SU-DHL-6 (cell line): ENCODE measurements around the gene EPS8L1.
"Not testable (repeated sequence)": the region's sequence is repeated elsewhere in the genome, so short reads cannot be mapped to it uniquely, and the experiment has no call there.

Experiments
- H2AFZ ChIP-seq: fragments of 200-600 bp; sonication (generic); 2 replicates; pipeline ENCODE4 v1.6.1; 2014; ENCODE audit warnings: low read depth, mild to moderate bottlenecking, moderate library complexity, mixed read lengths, antibody characterized with exemption, low read length; ENCODE audit not compliant: severe bottlenecking
- H3F3A ChIP-seq: fragments of 200-600 bp; shearing (Covaris generic); 2 replicates; pipeline ENCODE4 v1.6.0; 2016; ENCODE audit warnings: antibody characterized with exemption, mild to moderate bottlenecking; ENCODE audit not compliant: insufficient read depth
- H3K27ac ChIP-seq: fragments of 200-600 bp; sonication (generic); 2 replicates; pipeline ENCODE4 v1.5.1; 2016; ENCODE audit warnings: low read depth, mild to moderate bottlenecking, low read length, moderate library complexity, mixed read lengths
- H3K27me3 ChIP-seq: fragments of 200-600 bp; sonication (generic), shearing (Covaris generic); 2 replicates; pipeline ENCODE4 v1.6.0; 2014; ENCODE audit warnings: mild to moderate bottlenecking, low read length
- H3K36me3 ChIP-seq: fragments of 200-600 bp; sonication (generic); 2 replicates; pipeline ENCODE4 v1.6.1; 2014; ENCODE audit warnings: mild to moderate bottlenecking, low read length, mixed read lengths
- H3K4me2 ChIP-seq: fragments of 300-600, 200-600 bp; shearing (Covaris generic), sonication (generic); 2 replicates; pipeline ENCODE4 v1.6.0; 2014; ENCODE audit warnings: low read length, low read depth, mild to moderate bottlenecking; ENCODE audit not compliant: poor library complexity, severe bottlenecking
- H3K4me3 ChIP-seq: fragments of 200-600 bp; sonication (generic); 2 replicates; pipeline ENCODE4 v1.5.1; 2014; ENCODE audit warnings: antibody characterized with exemption, low read length, mild to moderate bottlenecking, mixed read lengths; ENCODE audit not compliant: insufficient read depth, poor library complexity, severe bottlenecking
- H3K79me2 ChIP-seq: fragments of 200-600 bp; sonication (generic); 2 replicates; pipeline ENCODE4 v1.6.1; 2014; ENCODE audit warnings: mild to moderate bottlenecking, low read length, moderate library complexity; ENCODE audit not compliant: insufficient read depth
- H3K9ac ChIP-seq: fragments of 200-600 bp; sonication (generic); 2 replicates; pipeline ENCODE4 v1.7.0; 2014; ENCODE audit warnings: mild to moderate bottlenecking, low read length
- H3K9me2 ChIP-seq: fragments of 200-600 bp; sonication (generic); replicated peaks from 2 replicates; pipeline ENCODE4 v1.6.1; 2014; ENCODE audit warnings: low read length; ENCODE audit not compliant: insufficient read depth
- H3K9me3 ChIP-seq: fragments of 200-600 bp; sonication (generic); 2 replicates; pipeline ENCODE4 v1.6.1; 2014; ENCODE audit warnings: low read length, mixed read lengths; ENCODE audit not compliant: insufficient read depth
- H4K20me1 ChIP-seq: fragments of 200-600 bp; sonication (generic); 2 replicates; pipeline ENCODE4 v1.6.1; 2014; ENCODE audit warnings: low read depth, mild to moderate bottlenecking, antibody characterized with exemption, low read length, moderate library complexity, mixed read lengths
- CTCF ChIP-seq: fragments of 200-600 bp; sonication (generic); IDR thresholded peaks from one replicate; pipeline ENCODE4 v1.5.1; 2017; ENCODE audit warnings: antibody characterized with exemption, mild to moderate bottlenecking, low read length, moderate library complexity; ENCODE audit not compliant: insufficient read depth, poor library complexity, severe bottlenecking
- EZH2phosphoT487 ChIP-seq: fragments of 200-600 bp; sonication (generic), shearing (Covaris generic); conservative IDR thresholded peaks from 2 replicates; pipeline ENCODE4 v1.6.1; 2018; ENCODE audit warnings: mild to moderate bottlenecking, antibody characterized with exemption, low read length, moderate library complexity, mixed read lengths

The EPS8L1 gene

GRCh38 chr19:55062735-55063491 lies 12.8 kb upstream of the EPS8L1 start, which contains the start of gene RDH13:
TSS of gene RDH13 (minus strand) at chr19:55063148. CDS start at chr19:55063032, 116 bp downstream.
- Histone ChIP-seq H4K20me1 (no peaks in the 10 kb centered on the region), H3K27ac (peak within 1 kb of the TSS; percentile 61), H3K79me2 (peaks cover 16% of the 10 kb centered on the region), H3K4me2 (peak within 1 kb of the TSS; percentile 68), H3F3A (no peaks in the 10 kb centered on the region), H3K9me3 (no peaks in the 10 kb centered on the region), H3K9ac (peak within 1 kb of the TSS; percentile 91), H3K27me3 (no peaks in the 10 kb centered on the region), H3K36me3 (no peaks in the 10 kb centered on the region), H3K9me2 (no peaks in the 10 kb centered on the region), H3K4me3 (peak within 1 kb of the TSS; percentile 89), H2AFZ (peak within 1 kb of the TSS; percentile 45)
- TF ChIP-seq CTCF = no peak
- no peak for TF ChIP-seq EZH2phosphoT487

- H3K4me3 ChIP-seq = no peak overlapping the region
- H3K4me2 ChIP-seq = no peak overlapping the region
- TF ChIP-seq CTCF (no peak), EZH2phosphoT487 (no peak)
- H3F3A ChIP-seq = no peaks in the 10 kb centered on the region
- H3K36me3 ChIP-seq = no peaks in the 10 kb centered on the region
- H3K27me3 ChIP-seq = no peaks in the 10 kb centered on the region
- H3K9ac ChIP-seq = no peak overlapping the region
- H3K9me2 ChIP-seq = no peaks in the 10 kb centered on the region
- H3K9me3 ChIP-seq = no peaks in the 10 kb centered on the region
- H3K27ac ChIP-seq = no peak overlapping the region
- no peaks in the 10 kb centered on the region for H4K20me1 ChIP-seq
- H3K79me2 ChIP-seq = peaks cover 16% of the 10 kb centered on the region
- no peak overlapping the region for H2AFZ ChIP-seq
Measured at GRCh38 chr19:55063492-55063843, 12.2 kb upstream of the EPS8L1 start.

- H3K9me2 ChIP-seq, H3K36me3 ChIP-seq: not testable (repeated sequence)
Measured at GRCh38 chr19:55065516-55065915, 10.2 kb upstream of the EPS8L1 start.

GRCh38 chr19:55066107-55066709 lies 9.5 kb upstream of the EPS8L1 start:
- Histone ChIP-seq H3F3A (no peaks in the 10 kb centered on the region), H2AFZ (no peak overlapping the region), H3K4me2 (no peak overlapping the region), H3K27me3 (no peaks in the 10 kb centered on the region), H3K9ac (no peak overlapping the region), H4K20me1 (no peaks in the 10 kb centered on the region), H3K9me3 (no peaks in the 10 kb centered on the region), H3K36me3 (no peaks in the 10 kb centered on the region), H3K4me3 (no peak overlapping the region), H3K9me2 (no peaks in the 10 kb centered on the region), H3K27ac (no peak overlapping the region), H3K79me2 (peaks cover 12% of the 10 kb centered on the region)
- no peak for TF ChIP-seq CTCF
- TF ChIP-seq EZH2phosphoT487 = no peak

More at GRCh38 chr19:55065516-55065915, 10.2 kb upstream of the EPS8L1 start:
- not testable (repeated sequence) for H3K4me3 ChIP-seq, H3K27ac ChIP-seq, H3F3A ChIP-seq, H3K9me3 ChIP-seq, H3K27me3 ChIP-seq, H3K4me2 ChIP-seq, H2AFZ ChIP-seq, H3K9ac ChIP-seq, H4K20me1 ChIP-seq
- peaks cover 16% of the 10 kb centered on the region for H3K79me2 ChIP-seq
